Central memory CD8-positive, alpha-beta T cell (primary cell): ENCODE results near the gene SETD1B.

ENCODE experiments used
- ATAC-seq: fragments of 150-1000 bp; cut with Tn5 transposase; replicated peaks from 2 replicates; pipeline ENCODE4 v1.10.0; 2022; ENCODE audit warnings: mild to moderate bottlenecking, moderate FRiP score, moderate number of reproducible peaks; ENCODE audit not compliant: poor library complexity, severe bottlenecking; ENCODE audit errors: extremely low read depth
- DNase-seq, 2 donors: peaks; one replicate each; pipeline ENCODE4 v3.0.0; 2021; ENCODE audit warnings: low spot score in 2 of 2
- H3K27ac Mint-ChIP-seq: one replicate; pipeline ENCODE4 v1.8.0; 2022; ENCODE audit warnings: low read depth, mild to moderate bottlenecking, moderate library complexity, mixed read lengths
- H3K27me3 Mint-ChIP-seq: one replicate; pipeline ENCODE4 v1.8.0; 2022; ENCODE audit warnings: mixed read lengths
- H3K36me3 Mint-ChIP-seq: one replicate; pipeline ENCODE4 v1.8.0; 2022; ENCODE audit warnings: mild to moderate bottlenecking, moderate library complexity, mixed read lengths; ENCODE audit not compliant: insufficient read depth
- H3K4me1 Mint-ChIP-seq: one replicate; pipeline ENCODE4 v1.8.0; 2022; ENCODE audit warnings: mixed read lengths
- H3K4me3 Mint-ChIP-seq: one replicate; pipeline ENCODE4 v1.8.0; 2022; ENCODE audit warnings: mild to moderate bottlenecking, moderate library complexity, mixed read lengths
- H3K9me3 Mint-ChIP-seq: one replicate; pipeline ENCODE4 v1.8.0; 2022; ENCODE audit warnings: mixed read lengths

Gene SETD1B

GRCh38 chr12:121793838-121794533 lies 9.8 kb upstream of the SETD1B start:
- Mint-ChIP-seq H3K36me3 (peaks cover 60% of the 10 kb centered on the region), H3K27me3 (no peaks in the 10 kb centered on the region), H3K4me3 (peak overlapping the region; percentile 91), H3K4me1 (peaks cover 67% of the 10 kb centered on the region), H3K27ac (peak overlapping the region; percentile 91), H3K9me3 (no peaks in the 10 kb centered on the region)
- DNase-seq (peak; percentile 97), ATAC-seq (peak; percentile 61)

GRCh38 chr12:121794534-121795033 lies 9.2 kb upstream of the SETD1B start:
- Mint-ChIP-seq H3K9me3 (no peaks in the 10 kb centered on the region), H3K4me1 (peaks cover 65% of the 10 kb centered on the region), H3K27ac (peak overlapping the region; percentile 91), H3K36me3 (peaks cover 60% of the 10 kb centered on the region), H3K27me3 (no peaks in the 10 kb centered on the region), H3K4me3 (peak overlapping the region; percentile 91)
- ATAC-seq (peak; percentile 12), DNase-seq (no peak)

GRCh38 chr12:121795034-121795968 lies 8.5 kb upstream of the SETD1B start:
- peaks cover 55% of the 10 kb centered on the region for H3K36me3 Mint-ChIP-seq
- peak; percentile 76 to 84 for DNase-seq
- no peaks in the 10 kb centered on the region for H3K27me3 Mint-ChIP-seq
- peak; percentile 22 for ATAC-seq
- H3K4me1 Mint-ChIP-seq: peaks cover 58% of the 10 kb centered on the region
- H3K27ac Mint-ChIP-seq: peak overlapping the region; percentile 91
- no peaks in the 10 kb centered on the region for H3K9me3 Mint-ChIP-seq
- H3K4me3 Mint-ChIP-seq: peak overlapping the region; percentile 91

DNA sequence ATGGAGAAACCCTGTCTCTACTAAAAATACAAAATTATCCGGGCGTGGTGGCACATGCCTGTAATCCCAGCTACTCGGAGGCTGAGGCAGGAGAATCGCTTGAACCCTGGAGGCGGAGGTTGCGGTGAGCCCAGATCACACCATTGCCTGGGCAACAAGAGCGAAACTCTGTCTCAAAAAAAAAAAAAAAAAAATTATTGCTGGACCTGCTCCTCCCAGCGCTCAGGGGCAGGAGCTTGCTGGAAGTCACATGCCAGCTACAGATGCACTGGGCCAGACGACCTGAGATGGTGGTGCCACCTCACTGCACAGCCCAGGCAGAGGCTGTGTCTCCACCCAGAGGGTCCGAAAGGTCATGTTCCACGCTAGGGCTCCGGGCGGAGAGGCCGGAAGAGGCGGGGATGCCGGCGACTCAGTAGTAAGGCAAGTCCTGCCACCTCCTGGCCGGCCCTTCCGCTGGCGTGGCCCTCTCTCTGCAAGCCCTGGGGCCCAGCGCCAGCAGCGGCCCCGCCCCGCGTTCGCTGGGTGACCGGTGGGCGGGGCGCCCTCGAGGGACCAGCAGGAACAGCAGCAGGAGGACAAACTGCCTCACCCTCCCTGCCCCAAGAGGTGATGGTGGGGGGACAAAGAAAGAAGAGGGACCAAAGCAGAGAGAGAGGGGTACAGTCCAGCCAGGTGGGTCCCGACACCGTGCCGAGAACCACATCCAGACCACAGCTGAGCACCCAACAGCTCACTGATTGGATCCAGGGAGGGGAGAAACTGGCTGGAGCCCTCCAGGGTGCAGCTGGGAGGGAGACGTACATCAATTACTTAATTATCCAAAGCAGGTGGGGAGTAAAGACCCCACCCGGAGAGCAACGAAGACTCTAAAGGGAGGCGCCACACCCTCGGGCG lies 6.7 kb upstream of the SETD1B start:
- H3K9me3 Mint-ChIP-seq: no peaks in the 10 kb centered on the region
- peak overlapping the region; percentile 89 for H3K27ac Mint-ChIP-seq
- no peaks in the 10 kb centered on the region for H3K27me3 Mint-ChIP-seq
- peaks cover 47% of the 10 kb centered on the region for H3K4me1 Mint-ChIP-seq
- no peak for DNase-seq
- peak overlapping the region; percentile 71 for H3K4me3 Mint-ChIP-seq
- no peak for ATAC-seq
- H3K36me3 Mint-ChIP-seq: peaks cover 59% of the 10 kb centered on the region

DNA sequence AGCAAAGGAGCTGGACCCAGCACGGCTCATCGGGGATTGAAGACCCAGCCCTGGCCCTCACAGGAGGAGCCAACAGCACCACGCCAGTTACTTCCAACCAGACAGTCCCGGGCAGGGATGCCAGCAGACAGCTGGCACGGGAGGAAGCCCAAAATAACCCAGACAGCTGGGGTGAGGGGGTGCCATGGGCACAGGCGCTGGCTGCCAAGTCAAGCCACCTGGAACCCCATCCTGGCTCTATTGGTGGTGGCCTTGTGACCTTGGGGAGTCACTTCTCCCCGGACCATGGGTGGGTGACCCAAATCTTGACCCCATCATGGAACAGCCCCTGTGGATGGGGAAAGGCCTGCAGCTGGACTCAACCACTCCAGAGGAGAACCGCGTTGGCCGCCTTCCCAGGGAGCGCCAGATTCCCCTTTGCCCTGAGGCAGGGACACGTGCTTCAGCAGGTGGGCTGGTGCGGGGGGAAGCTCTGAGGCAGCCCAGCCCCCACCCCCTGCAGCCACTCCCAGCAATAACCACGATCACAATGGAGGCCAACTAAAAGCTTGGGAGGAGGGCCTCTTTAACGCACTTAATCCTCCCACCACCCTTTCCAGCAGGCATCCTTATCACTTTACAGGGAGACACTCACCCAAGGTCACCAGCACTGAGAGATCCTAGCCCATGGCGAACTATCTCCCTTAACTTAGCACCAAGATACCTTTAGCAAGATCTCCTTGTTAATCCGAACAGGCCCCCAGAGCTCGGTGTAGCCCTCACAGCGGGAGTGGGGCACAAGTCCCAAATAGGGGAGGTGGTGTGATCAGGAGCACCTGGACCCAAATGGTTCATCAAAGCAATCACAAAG lies 5.6 kb upstream of the SETD1B start:
- peak overlapping the region; percentile 79 for H3K4me3 Mint-ChIP-seq
- H3K4me1 Mint-ChIP-seq: peaks cover 52% of the 10 kb centered on the region
- no peak for ATAC-seq
- H3K27me3 Mint-ChIP-seq: no peaks in the 10 kb centered on the region
- H3K27ac Mint-ChIP-seq: peak overlapping the region; percentile 89
- no peak for DNase-seq
- peaks cover 67% of the 10 kb centered on the region for H3K36me3 Mint-ChIP-seq
- H3K9me3 Mint-ChIP-seq: no peaks in the 10 kb centered on the region

- H3K36me3 Mint-ChIP-seq: peaks cover 70% of the 10 kb centered on the region
- ATAC-seq (no peak), DNase-seq (no peak)
- H3K4me3 Mint-ChIP-seq: peak overlapping the region; percentile 79
- peaks cover 55% of the 10 kb centered on the region for H3K4me1 Mint-ChIP-seq
- no peaks in the 10 kb centered on the region for H3K9me3 Mint-ChIP-seq
- H3K27ac Mint-ChIP-seq: peak overlapping the region; percentile 89
- H3K27me3 Mint-ChIP-seq: no peaks in the 10 kb centered on the region
Observed at GRCh38 chr12:121798787-121799155, 5.0 kb upstream of the SETD1B start.

DNA sequence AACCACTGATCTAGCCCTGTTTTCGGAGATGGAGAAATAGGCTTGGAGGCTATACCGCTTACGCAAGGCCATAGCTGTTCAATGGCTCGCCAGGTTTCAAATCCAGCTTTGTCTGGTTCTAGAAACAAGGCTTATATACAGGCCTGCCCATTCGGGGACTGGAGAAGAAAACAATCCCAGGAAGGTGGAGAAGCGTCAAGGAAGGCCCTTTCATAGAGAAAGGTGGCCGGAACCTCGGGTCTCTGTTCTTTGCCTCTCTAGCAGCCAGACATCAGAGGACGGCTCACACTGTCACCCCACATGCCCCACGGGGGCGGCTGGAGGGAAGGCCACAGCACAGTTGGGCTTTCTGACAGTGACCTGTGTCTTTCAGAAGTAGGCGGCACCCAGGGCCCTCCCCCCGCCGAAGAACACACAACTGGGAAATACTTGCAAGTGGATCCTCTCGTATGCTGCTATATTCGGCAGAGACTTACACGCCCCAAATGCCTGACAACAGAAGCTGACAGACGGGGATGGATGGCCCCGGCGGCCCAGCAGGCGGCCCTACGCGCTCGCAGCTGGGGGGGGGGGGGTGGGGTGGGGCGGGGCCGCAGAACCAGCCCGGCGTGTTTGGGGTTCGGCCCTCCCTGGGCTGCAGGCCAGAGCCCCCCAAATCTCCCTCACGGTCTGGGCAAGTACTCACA lies 4.5 kb upstream of the SETD1B start:
- peaks cover 50% of the 10 kb centered on the region for H3K4me1 Mint-ChIP-seq
- ATAC-seq (peak; percentile 12), DNase-seq (peak in 1 of 2 donors; percentile 58)
- peak overlapping the region; percentile 79 for H3K4me3 Mint-ChIP-seq
- no peaks in the 10 kb centered on the region for H3K9me3 Mint-ChIP-seq
- H3K27me3 Mint-ChIP-seq: no peaks in the 10 kb centered on the region
- peaks cover 66% of the 10 kb centered on the region for H3K36me3 Mint-ChIP-seq
- H3K27ac Mint-ChIP-seq: peak overlapping the region; percentile 89

DNA sequence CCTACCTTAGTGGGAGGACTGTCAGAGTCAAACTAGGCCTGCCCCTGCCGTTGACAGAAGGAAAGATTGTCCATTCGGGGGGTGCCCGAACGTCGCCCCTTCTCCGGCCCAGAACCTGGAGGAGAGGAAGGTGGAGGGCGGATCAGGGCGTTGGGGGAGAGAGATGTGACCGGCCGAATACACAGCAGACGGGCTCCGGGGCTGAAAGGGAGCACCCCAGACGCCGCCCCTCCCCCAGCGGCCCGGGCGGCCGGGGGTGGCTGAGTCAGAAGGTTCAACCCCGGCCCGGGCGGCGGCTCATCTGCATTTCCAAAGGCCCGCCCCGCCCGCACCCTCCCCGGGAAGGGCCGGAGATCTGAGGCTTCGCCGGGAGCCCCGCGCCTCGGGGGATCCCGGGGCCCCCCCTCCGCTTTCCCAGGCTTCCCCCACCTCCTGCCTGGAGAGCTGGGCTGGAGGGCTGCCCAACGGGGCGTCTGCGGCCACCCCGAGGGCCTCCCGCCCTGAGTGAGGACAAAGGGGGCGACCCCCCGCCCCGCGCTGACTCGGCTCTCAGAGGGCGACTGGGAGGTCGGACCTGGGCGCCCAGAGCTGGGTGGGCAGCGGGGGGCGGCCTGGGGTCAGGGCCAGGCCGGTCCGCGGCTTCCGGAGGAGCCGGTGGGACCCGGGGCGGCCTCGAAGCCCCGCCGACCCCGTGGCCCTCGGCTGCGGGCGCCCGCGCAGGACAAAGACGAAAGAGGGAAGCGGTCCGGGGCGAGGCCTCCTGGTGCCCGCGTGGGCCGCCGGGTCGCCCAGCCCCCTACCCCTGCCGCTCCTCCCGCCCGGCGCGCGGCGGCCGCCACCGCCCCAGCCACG lies 3.7 kb upstream of the SETD1B start:
- peak overlapping the region; percentile 79 for H3K4me3 Mint-ChIP-seq
- peaks cover 65% of the 10 kb centered on the region for H3K36me3 Mint-ChIP-seq
- DNase-seq: peak in 1 of 2 donors; percentile 58
- H3K27me3 Mint-ChIP-seq: no peaks in the 10 kb centered on the region
- peak; percentile 12 for ATAC-seq
- H3K4me1 Mint-ChIP-seq: peaks cover 43% of the 10 kb centered on the region
- H3K27ac Mint-ChIP-seq: peak overlapping the region; percentile 89
- H3K9me3 Mint-ChIP-seq: no peaks in the 10 kb centered on the region

DNA sequence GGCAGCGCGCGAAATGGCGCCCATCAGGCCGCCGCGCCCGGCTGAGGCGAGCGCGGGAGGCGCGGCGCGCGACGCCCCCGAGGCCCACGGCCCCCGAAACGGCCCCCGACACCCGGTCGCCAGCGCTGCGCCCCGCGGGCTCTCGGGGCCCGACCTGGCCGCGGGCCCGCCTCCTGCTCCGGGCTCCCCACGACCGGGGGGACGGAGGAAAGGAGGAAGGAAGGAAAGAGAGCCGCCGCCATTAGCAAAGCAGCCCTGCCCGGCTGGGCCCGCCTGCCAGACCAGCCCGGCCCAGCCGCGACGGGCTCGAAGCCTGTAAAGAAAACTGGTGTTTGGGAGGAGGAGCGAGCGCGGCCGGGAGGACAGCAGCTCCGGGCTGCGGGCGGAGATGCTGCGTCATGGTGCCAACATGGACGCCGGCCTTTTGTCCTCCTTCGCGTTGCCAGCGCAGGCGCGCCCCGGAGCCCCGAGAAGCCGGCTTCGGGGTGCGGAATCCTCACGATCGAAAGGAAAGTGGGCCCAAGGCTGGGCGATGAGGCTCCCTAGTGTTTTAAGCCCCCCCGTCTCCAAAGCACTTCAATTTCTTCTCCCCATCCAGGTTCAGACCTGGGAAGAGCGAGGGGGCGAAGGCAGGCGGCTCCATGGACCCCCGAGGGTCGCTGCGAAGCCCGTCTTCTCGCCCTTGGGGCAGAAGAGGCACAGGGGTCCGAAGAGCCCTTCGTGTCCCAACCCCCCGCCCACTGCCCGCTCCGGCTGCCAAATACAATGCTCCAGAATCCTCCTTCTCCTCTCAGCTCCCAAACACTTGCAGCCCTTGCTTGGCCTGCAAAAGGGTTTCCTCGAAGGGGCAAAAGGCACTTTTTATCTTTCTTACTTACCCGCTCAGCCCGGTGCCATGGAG lies 2.9 kb upstream of the SETD1B start:
- peaks cover 64% of the 10 kb centered on the region for H3K36me3 Mint-ChIP-seq
- ATAC-seq (peak; percentile 20), DNase-seq (peak in 1 of 2 donors; percentile 60)
- no peaks in the 10 kb centered on the region for H3K9me3 Mint-ChIP-seq
- peaks cover 43% of the 10 kb centered on the region for H3K4me1 Mint-ChIP-seq
- H3K27me3 Mint-ChIP-seq: no peaks in the 10 kb centered on the region
- H3K4me3 Mint-ChIP-seq: peak overlapping the region; percentile 99
- H3K27ac Mint-ChIP-seq: peak overlapping the region; percentile 100
